HCT116 (cell line): ENCODE data around the gene C5orf52. TPM values are rescaled to one million over a fixed set of nuclear protein-coding genes. Genes with fewer than 3 reads are reported as not detected.
"Not testable (repeated sequence)": the region's sequence is repeated elsewhere in the genome, so short reads cannot be mapped to it uniquely, and the experiment has no call there.

Source experiments
- ATAC-seq: fragments of 200-7000 bp; cut with Tn5 transposase; 2 replicates; pipeline ENCODE4 v1.9.1; 2020; ENCODE audit warnings: mild to moderate bottlenecking, moderate library complexity
- BruUV-seq: library from RNA; stranded (reverse); fragments of 400-500 nt; replicated peaks from 2 replicates; lab custom pipeline; 2021; lab: Mats Ljungman, UMichigan
- CTCF ChIA-PET: fragments of 300-600 bp; sonication (Branson Sonifier 250); formaldehyde crosslinking; loops from one replicate; lab custom pipeline; 2021; ENCODE audit warnings: antibody characterized with exemption; lab: Charles Lee
- POLR2A ChIA-PET: fragments of 300-600, 350-600 bp; sonication (Branson Sonifier 250); formaldehyde crosslinking; loops from one replicate; lab custom pipeline; 2021; ENCODE audit warnings: antibody characterized with exemption; lab: Charles Lee
- RAD21 ChIA-PET, 2 experiments: fragments of 300-600 bp; sonication (Branson Sonifier 250); formaldehyde crosslinking; loops; one replicate each; lab custom pipeline; 2023; ENCODE audit warnings: low total read pairs in 2 of 2; ENCODE audit not compliant: uncharacterized antibody in 2 of 2, unreplicated experiment in 2 of 2, low non-redundant PET in 1 of 2; lab: Charles Lee
- DNase-seq: peaks from one replicate; pipeline ENCODE4 v3.0.0-alpha.2; 2010; ENCODE audit warnings: low read depth, low spot score
- H2AFZ ChIP-seq: fragments of 200-600 bp; shearing (Covaris generic), sonication (generic); 2 replicates; pipeline ENCODE4 v1.6.1; 2017; ENCODE audit warnings: low read depth, mixed run types, mixed read lengths, antibody characterized with exemption, low read length; ENCODE audit not compliant: poor library complexity, severe bottlenecking
- H3K27ac ChIP-seq: 2 replicates; pipeline ENCODE4 v1.5.1; 2012; ENCODE audit warnings: low read depth, low read length
- H3K27me3 ChIP-seq: fragments of 200-600 bp; sonication (generic); 2 replicates; pipeline ENCODE4 v1.6.1; 2016; ENCODE audit warnings: mixed run types, low read length, mixed read lengths; ENCODE audit not compliant: insufficient read depth
- H3K36me3 ChIP-seq, 2 experiments: fragments of 200-500 bp in 1 of 2; fragments of 200-600 bp in 1 of 2; sonication (Bioruptor generic) in 1 of 2; sonication (generic) in 1 of 2; 2 replicates each; pipeline versions ENCODE4 v1.5.1 to v1.6.1; 2014 to 2016; ENCODE audit warnings: low read length in 2 of 2, inconsistent platforms in 1 of 2, mixed read lengths in 1 of 2, mixed run types in 1 of 2; ENCODE audit not compliant: insufficient read depth in 2 of 2, control insufficient read depth in 1 of 2
- H3K4me1 ChIP-seq, 2 experiments: fragments of 200-600 bp in 1 of 2; sonication (generic) in 1 of 2; 2 replicates each; pipeline versions ENCODE4 v1.5.1 to v1.6.1; 2012 to 2017; ENCODE audit warnings: low read length in 2 of 2, inconsistent platforms in 1 of 2, mild to moderate bottlenecking in 1 of 2, mixed read lengths in 1 of 2, mixed run types in 1 of 2, moderate library complexity in 1 of 2; ENCODE audit not compliant: insufficient read depth in 2 of 2, control insufficient read depth in 1 of 2
- H3K4me2 ChIP-seq: fragments of 200-600 bp; sonication (generic); 2 replicates; pipeline ENCODE4 v1.6.1; 2017; ENCODE audit warnings: mixed run types, low read length, mixed read lengths
- H3K4me3 ChIP-seq, 2 experiments: fragments of 200-600 bp in 1 of 2; sonication (generic) in 1 of 2; replicated peaks in 1 of 2; 2 replicates each; pipeline ENCODE4 v1.5.1; 2011 to 2016; ENCODE audit warnings: low read length in 2 of 2, control low read depth in 1 of 2, low read depth in 1 of 2, mild to moderate bottlenecking in 1 of 2, mixed read lengths in 1 of 2, mixed run types in 1 of 2
- H3K79me2 ChIP-seq: fragments of 200-600 bp; sonication (generic); 2 replicates; pipeline ENCODE4 v1.6.1; 2017; ENCODE audit warnings: mild to moderate bottlenecking, mixed run types, low read length, moderate library complexity, mixed read lengths; ENCODE audit not compliant: insufficient read depth
- H3K9ac ChIP-seq: fragments of 200-600 bp; sonication (generic); 2 replicates; pipeline ENCODE4 v1.6.1; 2016; ENCODE audit warnings: low read length, mixed read lengths
- H3K9me2 ChIP-seq: fragments of 200-600 bp; sonication (generic), shearing (Covaris generic); 2 replicates; pipeline ENCODE4 v1.6.1; 2017; ENCODE audit warnings: mixed run types, mild to moderate bottlenecking, moderate library complexity; ENCODE audit not compliant: insufficient read depth
- H3K9me3 ChIP-seq, 2 experiments: fragments of 200-500 bp in 1 of 2; fragments of 200-600 bp in 1 of 2; sonication (Bioruptor generic) in 1 of 2; sonication (generic) in 1 of 2; 2 replicates each; pipeline ENCODE4 v1.6.1; 2014 to 2017; ENCODE audit warnings: low read length in 2 of 2, mixed read lengths in 2 of 2, inconsistent platforms in 1 of 2, low read depth in 1 of 2, mild to moderate bottlenecking in 1 of 2, mixed run types in 1 of 2, moderate library complexity in 1 of 2; ENCODE audit not compliant: control insufficient read depth in 1 of 2, insufficient read depth in 1 of 2
- H4K20me1 ChIP-seq: fragments of 200-600 bp; sonication (generic), shearing (Covaris generic); 2 replicates; pipeline ENCODE4 v1.6.1; 2017; ENCODE audit warnings: mixed run types, mild to moderate bottlenecking, moderate library complexity; ENCODE audit not compliant: insufficient read depth
- intact Hi-C: fragments of 100-400 bp; cut with micrococcal nuclease; formaldehyde crosslinking; loops from 2 replicates; pipeline ENCODE4 v1.10.0; 2022
- total RNA-seq: library from RNA; stranded (reverse); gene quantifications from one replicate; pipeline ENCODE4 v1.2.1, GENCODE V29; 2021; ENCODE audit not compliant: unreplicated experiment

C5orf52 gene
- total RNA-seq, 1 experiment from 2014 or later = not detected

GRCh38 chr5:157726607-157727006 is 55.3 kb downstream of the C5orf52 start:
- H3K79me2 ChIP-seq, H2AFZ ChIP-seq, POLR2A ChIA-PET, H3K4me3 ChIP-seq, H3K4me2 ChIP-seq, BruUV-seq, RAD21 ChIA-PET, H3K9me2 ChIP-seq, H3K4me1 ChIP-seq, DNase-seq, H3K27ac ChIP-seq, CTCF ChIA-PET, H3K27me3 ChIP-seq, H3K9me3 ChIP-seq, H3K36me3 ChIP-seq, H4K20me1 ChIP-seq, ATAC-seq, H3K9ac ChIP-seq, intact Hi-C loops: not testable (repeated sequence)

GRCh38 chr5:157727858-157728257 is 56.5 kb downstream of the C5orf52 start:
- H4K20me1 ChIP-seq, CTCF ChIA-PET, H2AFZ ChIP-seq, H3K27me3 ChIP-seq, RAD21 ChIA-PET, ATAC-seq, H3K9ac ChIP-seq, H3K4me3 ChIP-seq, H3K4me2 ChIP-seq, POLR2A ChIA-PET, H3K9me3 ChIP-seq, H3K36me3 ChIP-seq, BruUV-seq, H3K9me2 ChIP-seq, DNase-seq, intact Hi-C loops, H3K27ac ChIP-seq: not testable (repeated sequence)
- H3K79me2 ChIP-seq = peaks cover 16% of the 10 kb centered on the region; the same call in 1 of the 2 replicates
- H3K4me1 ChIP-seq = peaks cover 0 to 18% of the 10 kb centered on the region in 2 experiments; a peak in 3 of 4 replicates

Other genes with a start within 250 kb of the C5orf52 start
- 0.12 TPM for gene NIPAL4, start 211.3 kb upstream of the C5orf52 start, total RNA-seq
- 77.3 TPM for gene ADAM19, start 95.8 kb upstream of the C5orf52 start, total RNA-seq
- 0.27 TPM for gene SOX30, start 19.1 kb upstream of the C5orf52 start, total RNA-seq
- gene THG1L, start 59.9 kb downstream of the C5orf52 start, total RNA-seq = 33.9 TPM
- 6.2 TPM for gene LSM11, start 72.2 kb downstream of the C5orf52 start, total RNA-seq
- gene CLINT1, start 187.6 kb downstream of the C5orf52 start, total RNA-seq = 69.2 TPM